ENCODE data around the gene ARID1A.
"Not testable (repeated sequence)": the region's sequence is repeated elsewhere in the genome, so short reads cannot be mapped to it uniquely, and the experiment has no call there.

Gene ARID1A

DNA sequence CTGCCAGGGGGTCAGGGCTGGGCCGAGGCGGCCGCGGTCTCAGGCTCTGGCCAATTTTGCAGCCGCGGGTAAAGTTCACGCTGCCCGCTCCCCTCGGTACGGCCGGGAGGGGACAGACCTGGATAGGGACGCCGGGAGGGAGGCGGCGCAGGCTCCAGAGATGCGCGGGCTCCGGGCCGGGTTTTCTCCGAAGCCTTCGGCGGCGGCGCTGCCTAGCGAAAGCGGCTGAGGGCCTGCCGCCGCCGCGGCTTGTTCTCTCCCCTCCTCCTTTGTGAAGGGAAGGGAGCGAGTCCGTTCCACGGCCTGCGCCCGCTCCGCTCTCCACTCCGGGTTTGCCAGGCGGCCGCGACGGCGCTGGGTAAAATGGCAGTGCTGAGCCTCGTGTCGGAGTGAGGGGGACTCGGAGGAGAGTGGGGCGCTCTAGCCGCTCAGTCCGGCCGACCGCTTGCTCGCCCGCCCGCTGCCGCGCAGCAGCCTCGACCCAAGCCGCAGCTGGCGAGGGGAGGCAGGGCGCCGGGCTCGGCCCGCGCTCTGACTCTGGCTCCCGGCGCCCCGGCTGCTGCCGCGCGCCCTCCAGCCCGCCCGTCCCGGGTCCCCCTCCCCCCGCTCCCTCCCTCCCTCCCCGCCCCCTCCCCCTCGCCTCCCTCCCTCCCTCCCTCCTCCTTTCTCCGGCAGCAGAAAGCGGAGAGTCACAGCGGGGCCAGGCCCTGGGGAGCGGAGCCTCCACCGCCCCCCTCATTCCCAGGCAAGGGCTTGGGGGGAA, at the start of gene ARID1A:
ARID1A (plus strand) TSS at position 660 of the 763 bp plus-strand sequence. CDS start 389 bp downstream, outside the sequence.
- peak; percentile 90 for DNase-seq

DNA sequence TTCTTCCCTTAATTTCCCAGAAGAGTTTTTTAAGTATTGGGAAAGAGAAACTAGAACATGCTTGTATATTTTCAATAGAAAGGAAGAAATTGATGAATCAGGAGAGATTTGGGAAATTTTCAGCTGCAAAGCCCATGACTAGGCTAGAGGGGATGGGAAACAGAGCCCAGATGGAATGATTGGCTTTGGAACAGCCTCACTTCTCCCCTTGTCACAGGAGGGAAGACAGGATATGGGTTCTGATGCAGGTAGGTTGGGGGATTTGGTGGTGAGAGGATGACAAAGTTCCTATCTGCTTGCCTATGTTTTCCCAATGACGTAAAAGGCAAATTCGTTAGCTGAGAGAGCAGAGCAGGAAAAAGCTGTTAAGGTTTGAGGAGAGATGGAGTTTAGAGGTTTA, 31.0 kb upstream of the ARID1A start:
- DNase-seq: no peak

DNA sequence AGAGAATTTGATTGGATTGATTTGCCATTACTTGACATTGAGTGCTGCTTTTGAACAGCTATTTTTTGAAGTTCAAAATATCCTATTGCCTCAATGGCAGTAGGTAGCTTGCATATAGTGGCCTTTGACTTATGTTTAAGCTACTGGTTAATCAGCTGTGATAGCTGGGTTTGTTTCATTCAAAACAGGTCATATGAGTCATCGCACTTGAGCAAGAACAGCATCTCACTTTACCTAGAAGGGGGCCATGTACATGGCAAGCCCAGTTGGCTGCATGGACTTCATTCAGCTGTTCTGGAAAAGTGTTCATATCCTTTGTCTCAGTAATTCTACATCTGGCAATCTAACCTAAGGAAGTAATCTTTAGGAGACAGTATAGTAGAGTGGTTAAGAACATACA, 29.0 kb upstream of the ARID1A start:
- no peak for DNase-seq

DNA sequence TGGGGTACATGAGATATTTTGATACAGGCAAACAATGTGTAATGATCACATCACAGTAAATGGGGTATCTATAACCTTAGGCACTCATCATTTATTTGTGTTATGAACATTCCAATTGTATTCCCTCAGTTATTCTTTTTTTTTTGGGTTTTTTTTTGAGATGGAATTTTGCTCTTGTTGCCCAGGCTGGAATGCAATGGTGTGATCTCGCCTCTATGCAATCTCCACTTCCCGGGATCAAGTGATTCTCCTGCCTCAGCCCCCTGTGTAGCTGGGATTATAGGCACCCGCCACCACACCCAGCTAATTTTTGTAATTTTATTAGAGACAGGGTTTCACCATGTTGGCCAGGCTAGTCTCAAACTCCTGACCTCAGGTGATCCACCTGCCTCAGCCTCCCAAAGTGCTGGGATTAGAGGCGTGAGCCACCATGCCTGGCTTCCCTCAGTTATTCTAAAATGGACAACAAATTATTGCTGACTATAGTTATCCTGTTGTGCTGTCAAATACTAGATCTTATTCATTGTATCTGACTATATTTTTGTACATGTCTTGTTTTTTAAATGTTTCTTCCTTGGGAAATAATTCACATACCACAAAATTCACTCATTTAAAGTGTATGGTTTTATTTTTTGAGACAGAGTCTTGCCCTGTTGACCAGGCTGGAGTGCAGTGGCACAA, 27.6 kb upstream of the ARID1A start:
- not testable (repeated sequence) for DNase-seq

DNA sequence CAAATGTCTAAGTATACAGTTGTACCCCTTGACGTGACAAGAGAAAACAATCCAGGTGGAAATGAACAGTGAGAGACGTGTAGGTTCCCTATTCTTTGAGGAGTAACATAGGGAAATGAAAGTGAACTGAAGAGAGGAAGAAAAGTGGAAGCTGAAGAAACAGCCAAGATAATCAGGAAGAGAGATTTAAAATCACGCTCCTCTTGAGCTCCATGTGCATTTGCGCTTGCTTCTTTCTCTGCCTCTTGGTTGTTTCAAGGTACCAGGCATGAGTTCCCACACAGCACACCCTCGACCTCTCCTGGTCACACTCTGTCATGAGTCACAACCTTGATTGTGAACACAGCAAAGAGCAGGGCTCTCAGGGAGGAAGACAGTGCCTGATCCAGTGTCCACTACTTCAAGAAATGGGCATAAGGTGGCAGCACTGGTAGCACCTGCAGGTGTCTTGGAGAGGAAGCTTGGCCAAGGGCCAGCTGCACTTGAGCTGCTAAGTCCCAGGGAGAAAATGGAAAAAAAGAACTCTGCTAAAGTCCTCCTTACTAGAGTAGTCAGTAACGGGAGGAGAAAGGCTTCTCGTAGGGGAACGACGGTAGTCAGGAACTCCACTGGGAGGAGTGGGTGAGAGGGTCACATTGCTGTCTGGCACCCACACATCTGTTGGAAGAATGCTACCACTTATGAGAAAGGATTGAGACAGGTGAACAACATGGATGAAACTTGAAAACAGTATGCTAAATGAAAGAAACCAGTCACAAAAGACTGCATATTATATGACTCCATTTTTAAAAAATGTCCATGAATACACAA, 18.3 kb upstream of the ARID1A start:
- peak; percentile 63 for DNase-seq

DNA sequence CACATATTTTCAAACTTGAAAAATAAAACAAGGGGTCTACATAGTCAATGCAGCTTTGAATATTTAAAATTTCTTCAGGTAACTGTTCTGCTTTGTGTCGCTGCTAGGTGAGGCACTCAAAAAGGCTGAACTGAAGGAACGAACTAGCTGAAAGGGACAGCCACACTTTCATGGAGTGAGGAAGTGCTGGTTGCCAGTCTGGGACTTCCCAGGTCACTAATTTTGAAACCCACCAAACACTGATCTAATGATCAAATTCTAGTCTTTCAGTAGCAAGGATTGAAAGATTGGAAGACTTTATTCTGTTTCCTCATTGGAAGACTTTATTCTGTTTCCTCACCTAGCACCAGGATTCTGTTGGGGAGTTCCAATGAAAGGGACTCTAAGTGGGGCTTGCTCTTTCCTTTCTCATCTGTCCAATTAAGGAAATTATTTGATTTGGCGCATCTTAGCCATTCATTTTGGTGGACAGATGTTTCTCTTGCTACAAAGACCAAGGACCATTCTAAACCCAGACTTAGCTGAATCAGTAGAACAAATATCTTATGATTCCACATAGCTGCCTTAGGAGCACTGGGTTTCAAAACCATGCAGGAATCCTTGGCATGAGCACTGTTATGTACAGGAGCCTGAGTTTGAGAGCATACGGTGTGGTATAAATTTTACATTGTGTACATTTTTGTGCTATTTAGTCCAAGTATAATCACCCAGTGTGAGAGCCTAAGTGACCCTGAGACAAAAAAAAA, 10.9 kb upstream of the ARID1A start:
- DNase-seq: no peak

DNA sequence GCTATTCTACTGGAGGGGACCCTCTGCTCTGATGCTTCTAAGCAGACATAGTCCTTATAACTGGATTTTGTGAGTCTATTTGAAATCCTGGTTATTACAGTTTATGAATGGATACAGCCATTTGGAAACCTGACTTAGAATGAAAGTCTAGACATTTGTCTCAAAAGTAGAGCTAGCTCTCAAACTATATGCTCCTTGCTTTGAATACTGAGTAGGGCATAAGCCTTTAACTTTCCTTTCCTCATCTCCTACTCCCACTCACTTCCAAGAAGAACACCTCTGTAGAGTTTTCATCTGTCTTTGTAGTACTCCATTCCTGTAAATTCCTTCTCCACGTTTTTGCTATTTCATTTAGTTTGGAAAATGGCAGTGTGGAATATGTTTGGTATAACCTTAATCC, 9.0 kb upstream of the ARID1A start:
- DNase-seq: no peak

DNA sequence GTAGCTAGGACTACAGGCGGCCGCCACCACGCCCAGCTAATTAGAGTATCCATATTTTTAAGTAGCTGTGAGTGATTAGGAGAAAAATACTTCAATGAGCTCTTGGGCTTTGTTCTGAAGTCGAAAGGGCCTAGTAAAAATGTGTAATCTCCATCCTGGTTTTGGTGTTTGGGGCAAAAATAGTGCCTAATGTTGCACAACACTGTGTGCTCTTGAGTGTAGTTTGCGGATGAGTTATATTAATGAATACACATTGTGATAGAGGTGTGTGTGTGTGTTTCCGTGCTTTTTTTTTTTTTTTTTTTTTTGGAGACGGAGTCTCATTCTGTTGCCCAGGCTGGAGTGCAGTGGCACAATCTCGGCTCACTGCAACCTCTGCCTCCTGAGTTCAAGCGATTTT, 6.3 kb upstream of the ARID1A start:
- DNase-seq: no peak

DNA sequence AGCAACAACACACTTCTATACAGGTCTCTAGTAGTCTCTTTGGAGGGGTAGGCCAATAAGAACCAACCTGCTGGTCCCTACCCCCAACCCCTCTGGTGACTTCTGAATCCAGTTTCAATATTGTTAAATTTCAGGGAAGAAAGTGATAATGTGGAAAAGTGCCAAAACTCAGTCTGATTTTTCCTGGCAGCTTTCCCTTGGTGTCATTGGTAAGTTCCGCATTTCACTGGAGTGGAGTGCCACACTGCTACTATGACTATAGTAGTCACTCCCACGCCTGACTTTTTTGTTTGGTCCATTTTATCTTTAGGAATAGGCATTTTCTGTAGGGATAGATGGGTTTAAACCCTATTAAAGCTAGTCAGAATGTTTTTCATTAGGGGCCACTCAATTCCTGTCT, 5.7 kb upstream of the ARID1A start:
- DNase-seq: no peak

DNA sequence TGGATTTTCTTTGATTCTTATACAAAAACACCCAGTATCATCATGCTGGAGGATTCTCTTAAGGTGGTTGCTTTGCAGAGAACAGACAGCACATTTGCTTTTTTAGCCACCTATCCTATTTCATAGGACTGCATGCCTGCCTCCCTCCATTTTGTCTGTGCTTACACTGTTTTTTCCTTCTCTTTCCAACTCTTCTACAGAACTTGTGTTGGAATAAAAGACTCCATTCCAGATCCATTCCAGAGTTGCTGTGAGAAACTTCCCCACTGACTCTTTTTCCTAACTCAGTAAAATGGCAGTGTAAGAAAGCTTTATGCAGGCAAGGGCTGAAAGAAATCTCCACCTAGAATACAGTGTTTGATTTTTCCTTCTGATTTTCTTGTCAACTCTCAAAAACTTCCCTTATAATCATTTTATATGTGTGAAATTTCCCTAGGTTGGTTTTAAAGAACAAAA, 5.2 kb upstream of the ARID1A start:
- no peak for DNase-seq

DNA sequence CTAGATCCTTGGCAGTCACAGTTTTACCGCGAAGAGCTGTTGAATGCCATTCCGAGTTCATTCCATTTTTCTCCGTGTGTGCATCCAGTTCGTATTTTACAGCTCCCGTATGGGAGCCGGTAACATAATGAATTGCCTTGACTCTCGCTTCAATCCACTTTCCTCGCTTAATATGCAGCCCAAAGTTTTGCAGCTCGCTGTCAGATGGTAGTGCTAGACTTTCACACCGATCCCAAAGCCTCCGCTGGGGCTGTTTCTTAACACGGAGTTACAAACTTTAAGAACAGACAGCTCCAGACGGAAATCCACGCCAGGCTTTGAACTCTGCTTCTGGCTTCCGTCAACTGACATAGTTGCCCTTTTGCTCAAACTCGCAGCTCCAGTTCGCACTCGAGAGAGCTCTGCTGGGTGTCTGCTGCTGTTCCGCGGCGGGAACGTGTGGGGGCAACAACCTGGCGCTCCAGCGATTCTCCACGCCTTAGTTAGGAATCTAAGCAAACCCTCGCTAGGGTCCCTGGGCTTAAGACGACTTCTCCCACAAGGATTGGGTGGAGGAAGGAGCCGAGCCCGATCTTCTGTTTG, 3.5 kb upstream of the ARID1A start:
- DNase-seq: peak; percentile 80

DNA sequence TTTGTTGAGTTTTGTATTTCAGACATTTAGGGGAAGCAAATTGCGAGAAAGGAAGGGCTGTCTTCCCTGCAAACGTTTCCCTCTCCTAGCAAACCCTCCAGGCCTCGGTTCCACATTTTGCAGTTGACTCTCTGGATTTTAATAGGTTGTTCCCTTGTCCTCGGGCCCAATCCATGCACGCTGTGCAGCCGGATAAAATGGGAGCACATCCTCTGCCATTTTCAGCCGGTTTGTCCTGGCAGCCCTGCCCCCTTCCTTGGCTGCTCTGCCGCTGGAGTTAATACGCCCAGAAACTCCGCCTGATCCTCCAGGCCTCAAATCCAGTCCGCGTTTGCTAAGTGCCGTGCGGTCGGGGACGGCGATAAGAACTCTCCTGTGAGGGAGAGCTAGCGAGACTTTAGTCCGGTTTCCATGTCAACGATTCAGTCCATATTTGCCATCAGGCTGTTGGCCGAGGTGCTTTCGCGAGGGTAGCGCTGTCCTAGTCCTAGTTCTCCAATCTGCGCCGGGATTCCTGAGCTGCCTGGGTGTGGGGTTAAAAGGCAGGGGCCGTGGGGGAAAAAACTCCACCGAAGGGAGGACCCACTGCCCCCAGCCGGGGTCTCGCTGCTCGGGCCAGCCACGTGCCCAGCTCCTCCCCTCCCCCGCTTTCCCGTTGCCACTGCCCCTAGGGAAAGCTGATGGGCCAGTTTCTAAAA, 2.9 kb upstream of the ARID1A start:
- peak; percentile 94 for DNase-seq

DNA sequence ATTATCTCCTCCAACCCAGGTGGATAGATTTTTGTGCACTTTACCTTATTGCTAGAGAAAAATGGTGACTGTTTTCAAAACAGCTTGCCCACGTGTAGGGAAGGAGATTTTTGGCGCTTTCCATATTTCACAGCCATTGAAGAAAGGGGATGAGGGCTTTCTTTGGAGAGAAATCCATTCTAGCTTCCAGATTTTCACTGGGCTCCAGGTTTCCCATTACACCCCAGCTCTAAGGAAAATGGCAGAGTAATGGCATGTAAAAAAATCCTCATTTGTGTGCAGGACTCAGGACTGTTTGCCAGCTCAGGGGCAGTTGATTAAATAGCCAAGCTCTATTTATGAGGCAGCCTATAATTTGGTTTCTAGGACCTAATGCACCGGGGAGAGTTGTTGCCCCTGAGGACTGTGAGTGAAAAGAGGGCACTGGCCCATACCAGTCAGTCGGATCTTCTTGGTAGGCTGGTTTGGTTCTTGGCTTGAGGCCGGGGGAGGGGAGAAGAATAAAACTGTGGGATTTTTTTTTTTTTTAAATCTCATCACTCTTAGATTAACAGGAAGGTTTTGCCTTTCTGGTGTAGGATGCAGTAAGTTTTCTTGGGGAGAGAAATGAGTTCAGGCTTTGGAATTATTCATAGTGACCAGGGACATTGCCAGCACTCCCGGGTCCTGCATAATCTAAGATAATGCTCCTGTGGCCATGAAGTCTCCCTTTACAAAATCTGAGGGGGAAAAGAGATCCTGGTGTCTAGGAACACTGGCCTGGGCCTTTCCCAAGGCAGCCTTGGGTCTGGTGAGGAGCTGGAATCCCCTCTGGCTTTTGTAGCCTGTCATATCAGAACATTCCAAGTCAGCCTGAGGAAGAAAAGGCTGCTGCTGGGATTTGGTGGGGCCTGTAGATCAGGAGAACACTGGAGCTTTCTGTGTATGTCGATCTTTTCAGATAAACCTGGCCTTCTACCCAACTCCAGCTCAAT, 1.9 kb upstream of the ARID1A start:
- no peak for DNase-seq

DNA sequence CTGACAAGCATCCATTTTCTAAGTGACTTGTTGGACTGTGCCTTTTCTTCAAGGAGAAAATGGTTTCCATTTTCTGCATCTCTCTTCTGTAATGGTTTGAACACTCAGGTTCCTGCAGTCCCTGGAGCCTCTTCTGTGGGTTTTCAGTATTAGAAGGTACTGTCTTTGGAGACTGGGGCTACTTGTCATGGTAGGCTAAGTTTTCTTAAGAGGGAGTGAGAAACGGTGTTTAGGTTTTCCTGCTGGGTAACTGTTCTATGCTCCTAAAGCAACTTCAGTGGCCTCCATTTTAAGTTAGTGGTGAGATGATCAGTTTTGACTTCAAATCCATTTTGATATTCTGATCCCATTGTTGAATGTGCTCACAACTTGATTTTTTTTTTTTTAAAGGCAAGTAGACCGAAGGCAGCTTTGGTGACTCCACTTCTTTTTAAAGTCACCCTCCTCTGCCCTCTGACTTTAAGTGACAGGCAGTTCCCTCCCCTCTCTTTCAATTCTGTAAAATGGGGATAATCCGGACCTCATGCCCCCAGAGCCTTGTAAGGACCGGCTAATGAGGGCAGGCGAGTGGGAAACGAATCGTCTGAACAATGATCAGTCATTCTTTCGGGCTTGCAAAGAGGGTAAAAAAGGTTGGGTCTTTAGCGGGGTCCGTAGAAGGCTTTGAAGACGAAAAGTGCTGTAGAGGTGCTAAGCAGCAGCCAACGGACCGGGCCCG, 1.0 kb upstream of the ARID1A start:
- DNase-seq: no peak

DNA sequence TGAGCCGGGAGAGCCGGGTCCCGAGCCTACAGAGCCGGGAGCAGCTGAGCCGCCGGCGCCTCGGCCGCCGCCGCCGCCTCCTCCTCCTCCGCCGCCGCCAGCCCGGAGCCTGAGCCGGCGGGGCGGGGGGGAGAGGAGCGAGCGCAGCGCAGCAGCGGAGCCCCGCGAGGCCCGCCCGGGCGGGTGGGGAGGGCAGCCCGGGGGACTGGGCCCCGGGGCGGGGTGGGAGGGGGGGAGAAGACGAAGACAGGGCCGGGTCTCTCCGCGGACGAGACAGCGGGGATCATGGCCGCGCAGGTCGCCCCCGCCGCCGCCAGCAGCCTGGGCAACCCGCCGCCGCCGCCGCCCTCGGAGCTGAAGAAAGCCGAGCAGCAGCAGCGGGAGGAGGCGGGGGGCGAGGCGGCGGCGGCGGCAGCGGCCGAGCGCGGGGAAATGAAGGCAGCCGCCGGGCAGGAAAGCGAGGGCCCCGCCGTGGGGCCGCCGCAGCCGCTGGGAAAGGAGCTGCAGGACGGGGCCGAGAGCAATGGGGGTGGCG, 371 bp downstream of the ARID1A start:
- DNase-seq: no peak

DNA sequence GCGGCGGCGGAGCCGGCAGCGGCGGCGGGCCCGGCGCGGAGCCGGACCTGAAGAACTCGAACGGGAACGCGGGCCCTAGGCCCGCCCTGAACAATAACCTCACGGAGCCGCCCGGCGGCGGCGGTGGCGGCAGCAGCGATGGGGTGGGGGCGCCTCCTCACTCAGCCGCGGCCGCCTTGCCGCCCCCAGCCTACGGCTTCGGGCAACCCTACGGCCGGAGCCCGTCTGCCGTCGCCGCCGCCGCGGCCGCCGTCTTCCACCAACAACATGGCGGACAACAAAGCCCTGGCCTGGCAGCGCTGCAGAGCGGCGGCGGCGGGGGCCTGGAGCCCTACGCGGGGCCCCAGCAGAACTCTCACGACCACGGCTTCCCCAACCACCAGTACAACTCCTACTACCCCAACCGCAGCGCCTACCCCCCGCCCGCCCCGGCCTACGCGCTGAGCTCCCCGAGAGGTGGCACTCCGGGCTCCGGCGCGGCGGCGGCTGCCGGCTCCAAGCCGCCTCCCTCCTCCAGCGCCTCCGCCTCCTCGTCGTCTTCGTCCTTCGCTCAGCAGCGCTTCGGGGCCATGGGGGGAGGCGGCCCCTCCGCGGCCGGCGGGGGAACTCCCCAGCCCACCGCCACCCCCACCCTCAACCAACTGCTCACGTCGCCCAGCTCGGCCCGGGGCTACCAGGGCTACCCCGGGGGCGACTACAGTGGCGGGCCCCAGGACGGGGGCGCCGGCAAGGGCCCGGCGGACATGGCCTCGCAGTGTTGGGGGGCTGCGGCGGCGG, 1.0 kb downstream of the ARID1A start:
- DNase-seq: no peak

DNA sequence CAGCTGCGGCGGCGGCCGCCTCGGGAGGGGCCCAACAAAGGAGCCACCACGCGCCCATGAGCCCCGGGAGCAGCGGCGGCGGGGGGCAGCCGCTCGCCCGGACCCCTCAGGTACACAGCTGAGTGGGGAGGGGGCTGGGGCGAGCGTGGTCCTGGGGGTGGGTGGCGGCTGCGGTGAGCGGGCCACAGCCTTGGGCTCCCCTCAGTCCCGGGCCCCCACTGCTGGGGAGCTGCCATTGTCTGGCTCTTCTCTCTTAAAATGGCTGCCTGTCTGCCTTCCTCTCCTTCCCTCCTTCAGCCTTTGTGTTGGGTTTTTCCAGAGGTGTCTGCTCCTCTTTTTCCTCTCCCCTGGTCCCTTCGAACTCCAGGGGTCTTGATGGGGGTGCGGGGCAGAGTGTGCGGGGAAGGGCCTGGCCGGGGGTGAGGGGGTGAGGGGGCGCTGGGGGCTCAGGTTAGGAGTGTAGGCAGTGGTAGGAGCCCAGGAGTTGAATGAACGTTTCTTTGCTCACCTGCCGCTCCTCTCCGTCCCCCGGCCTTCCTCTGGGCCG, 1.7 kb downstream of the ARID1A start:
- DNase-seq: no peak
